Central memory CD8-positive, alpha-beta T cell (primary cell): ENCODE data around the gene OR5A1.

ENCODE experiments used
- ATAC-seq: fragments of 150-1000 bp; cut with Tn5 transposase; replicated peaks from 2 replicates; pipeline ENCODE4 v1.10.0; 2022; ENCODE audit warnings: mild to moderate bottlenecking, moderate FRiP score, moderate number of reproducible peaks; ENCODE audit not compliant: poor library complexity, severe bottlenecking; ENCODE audit errors: extremely low read depth
- DNase-seq, 2 donors: peaks; one replicate each; pipeline ENCODE4 v3.0.0; 2021; ENCODE audit warnings: low spot score in 2 of 2
- H3K27ac Mint-ChIP-seq: one replicate; pipeline ENCODE4 v1.8.0; 2022; ENCODE audit warnings: low read depth, mild to moderate bottlenecking, moderate library complexity, mixed read lengths
- H3K27me3 Mint-ChIP-seq: one replicate; pipeline ENCODE4 v1.8.0; 2022; ENCODE audit warnings: mixed read lengths
- H3K36me3 Mint-ChIP-seq: one replicate; pipeline ENCODE4 v1.8.0; 2022; ENCODE audit warnings: mild to moderate bottlenecking, moderate library complexity, mixed read lengths; ENCODE audit not compliant: insufficient read depth
- H3K4me1 Mint-ChIP-seq: one replicate; pipeline ENCODE4 v1.8.0; 2022; ENCODE audit warnings: mixed read lengths
- H3K4me3 Mint-ChIP-seq: one replicate; pipeline ENCODE4 v1.8.0; 2022; ENCODE audit warnings: mild to moderate bottlenecking, moderate library complexity, mixed read lengths
- H3K9me3 Mint-ChIP-seq: one replicate; pipeline ENCODE4 v1.8.0; 2022; ENCODE audit warnings: mixed read lengths

Gene OR5A1

DNA sequence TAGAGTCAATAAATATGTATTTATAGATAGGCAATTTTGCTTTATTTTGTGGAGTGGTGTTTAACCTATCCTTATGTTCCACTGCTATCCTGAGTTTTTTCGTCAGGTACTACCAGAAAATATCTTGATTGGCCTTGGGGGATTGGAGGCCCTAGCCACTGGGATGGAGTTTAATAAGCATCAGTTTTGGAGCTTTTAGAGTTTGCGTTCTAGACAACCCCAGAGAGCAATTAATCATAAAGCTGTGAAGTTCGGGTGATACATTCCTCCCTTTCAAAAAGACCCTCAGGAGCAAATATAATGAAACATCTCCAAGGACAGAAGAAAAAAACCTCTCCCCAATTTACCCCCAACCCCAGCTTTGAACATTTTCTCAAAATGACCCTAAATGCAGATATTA is at the start of gene OR5A1:
OR5A1 (plus strand) TSS at position 301 of the 400 bp plus-strand sequence. CDS start 6,700 bp downstream, outside the sequence.
- Mint-ChIP-seq H3K27ac (no peak within 1 kb of the TSS), H3K4me1 (no peaks in the 10 kb centered on the region), H3K9me3 (no peaks in the 10 kb centered on the region), H3K4me3 (no peak within 1 kb of the TSS), H3K36me3 (no peaks in the 10 kb centered on the region), H3K27me3 (peaks cover 40% of the 10 kb centered on the region)
- ATAC-seq: no peak
- no peak for DNase-seq

DNA sequence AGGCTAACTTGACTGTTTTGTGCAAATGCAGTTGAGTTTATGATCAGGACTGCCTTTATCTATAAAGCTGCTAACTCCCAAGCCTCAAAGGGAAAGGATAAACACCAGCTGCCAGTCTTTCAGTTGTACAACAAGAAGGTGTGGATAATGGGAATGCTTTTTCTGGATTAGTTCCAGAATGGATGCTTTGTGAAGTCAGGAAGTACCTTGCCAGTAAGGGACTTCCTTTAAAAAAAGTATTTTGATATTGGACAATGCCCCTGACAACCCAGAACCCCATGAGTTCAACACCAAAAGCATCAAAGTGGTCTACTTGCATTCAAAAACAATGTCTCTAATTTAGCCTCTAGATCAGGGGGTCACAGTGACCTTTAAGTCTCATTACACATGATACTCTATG is 42.1 kb upstream of the OR5A1 start:
- Mint-ChIP-seq H3K9me3 (no peaks in the 10 kb centered on the region), H3K4me1 (no peaks in the 10 kb centered on the region), H3K27ac (no peak overlapping the region), H3K27me3 (peaks cover 21% of the 10 kb centered on the region), H3K36me3 (no peaks in the 10 kb centered on the region), H3K4me3 (no peak overlapping the region)
- ATAC-seq (no peak), DNase-seq (no peak)

DNA sequence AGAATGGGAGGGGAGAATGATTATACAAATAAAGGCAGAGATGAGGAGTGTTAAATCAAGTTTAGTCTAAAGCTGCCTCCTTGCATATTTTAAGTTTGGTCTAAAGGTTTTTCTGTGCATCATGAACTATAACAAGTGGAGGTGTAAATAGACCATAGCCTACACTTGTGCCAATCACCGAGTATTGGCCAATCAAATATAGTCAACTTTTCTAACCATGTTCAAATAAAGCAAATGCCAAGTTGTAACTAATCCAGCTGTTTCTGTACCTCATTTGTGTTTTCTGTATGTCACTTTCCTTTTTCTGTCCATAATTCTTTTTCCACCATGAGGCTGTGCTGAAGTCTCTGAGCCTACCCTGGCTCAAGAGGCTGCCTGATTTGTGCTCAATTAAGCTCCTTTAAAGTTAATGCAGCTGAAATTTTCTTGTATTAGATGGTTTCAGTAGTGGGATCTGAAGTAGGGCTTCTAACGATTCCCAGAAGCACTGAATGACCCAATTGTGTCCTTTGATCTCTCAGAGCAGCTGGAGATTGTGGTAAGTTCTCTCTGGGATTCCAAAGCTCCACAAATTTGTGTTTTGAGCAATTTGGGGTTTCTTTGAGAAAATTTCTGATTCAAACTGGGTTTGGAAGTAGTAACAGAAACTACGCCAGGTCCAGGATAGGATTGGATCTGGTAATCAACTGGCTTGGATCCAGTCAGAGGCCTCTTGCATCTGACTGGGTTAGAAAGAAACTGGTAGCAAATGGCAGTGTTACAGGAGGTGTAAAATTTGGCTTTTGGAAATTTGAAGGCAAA is 35.6 kb upstream of the OR5A1 start:
- ATAC-seq: no peak

DNA sequence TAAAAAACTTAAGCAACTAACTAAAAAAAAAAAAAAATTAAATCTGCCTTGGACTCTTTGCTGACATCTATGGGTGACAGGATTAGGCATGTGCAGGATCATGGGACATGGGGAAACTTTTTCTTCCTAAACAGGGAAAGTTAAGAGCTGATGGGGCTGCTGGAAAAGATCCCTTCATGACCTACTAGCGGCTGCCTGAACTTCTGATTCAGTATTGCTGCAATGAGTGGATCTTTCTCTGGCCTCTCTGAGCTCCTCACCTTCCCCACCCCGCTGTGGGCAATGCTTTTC is 35.1 kb upstream of the OR5A1 start:
- no peak overlapping the region for H3K4me3 Mint-ChIP-seq
- no peak for DNase-seq
- H3K27ac Mint-ChIP-seq: no peak overlapping the region
- H3K27me3 Mint-ChIP-seq: peaks cover 5% of the 10 kb centered on the region
- no peaks in the 10 kb centered on the region for H3K36me3 Mint-ChIP-seq
- H3K9me3 Mint-ChIP-seq: peaks cover 7% of the 10 kb centered on the region
- H3K4me1 Mint-ChIP-seq: no peaks in the 10 kb centered on the region
- no peak for ATAC-seq

More for the DNA sequence above, 35.6 kb upstream of the OR5A1 start:
- Mint-ChIP-seq H3K27ac (no peak overlapping the region), H3K4me1 (no peaks in the 10 kb centered on the region), H3K36me3 (no peaks in the 10 kb centered on the region), H3K4me3 (no peak overlapping the region), H3K9me3 (peaks cover 7% of the 10 kb centered on the region), H3K27me3 (peaks cover 5% of the 10 kb centered on the region)
- no peak for DNase-seq

DNA sequence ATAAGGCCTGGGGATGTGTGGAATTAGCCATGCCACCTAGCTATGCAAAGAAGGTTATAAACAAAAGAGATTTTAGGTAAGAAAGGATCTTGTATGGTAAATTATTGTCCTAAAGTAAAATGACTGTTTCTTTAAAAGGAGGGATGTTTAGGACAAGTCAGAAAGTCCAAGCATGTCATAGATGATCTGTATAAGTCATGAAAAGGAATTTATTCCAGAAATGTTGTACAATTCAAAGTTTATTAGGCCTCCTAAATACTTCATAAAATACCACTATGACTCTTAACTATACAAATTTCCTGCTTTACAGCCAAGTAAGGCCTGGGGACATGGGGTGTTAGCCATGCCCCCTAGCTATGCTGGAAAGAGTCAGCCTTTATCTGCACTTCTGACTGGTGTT is 32.7 kb upstream of the OR5A1 start:
- Mint-ChIP-seq H3K27ac (no peak overlapping the region), H3K4me1 (no peaks in the 10 kb centered on the region), H3K4me3 (no peak overlapping the region), H3K36me3 (no peaks in the 10 kb centered on the region), H3K9me3 (peaks cover 7% of the 10 kb centered on the region), H3K27me3 (peaks cover 5% of the 10 kb centered on the region)
- DNase-seq (no peak), ATAC-seq (no peak)

DNA sequence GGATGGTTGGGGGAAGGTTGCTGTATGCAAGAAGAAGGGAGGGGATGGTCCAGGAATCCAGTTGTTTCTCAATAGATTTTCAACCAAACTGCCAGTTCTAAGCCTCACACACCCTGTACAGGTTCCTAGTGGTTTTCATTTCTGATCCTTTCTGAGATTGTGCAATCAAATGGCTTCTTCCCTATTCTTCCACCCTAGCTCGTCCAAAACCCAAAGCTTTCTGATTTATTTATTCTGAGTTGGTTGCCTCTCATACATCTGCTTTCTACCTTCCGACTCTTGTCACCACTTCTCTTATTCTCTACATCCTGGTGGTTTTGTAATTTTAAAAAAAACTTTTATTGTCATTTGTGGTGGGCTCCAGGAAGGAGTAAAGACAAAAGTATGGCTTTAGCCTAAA is 22.6 kb upstream of the OR5A1 start:
- ATAC-seq (no peak), DNase-seq (no peak)
- peaks cover 53% of the 10 kb centered on the region for H3K27me3 Mint-ChIP-seq
- no peaks in the 10 kb centered on the region for H3K4me1 Mint-ChIP-seq
- peaks cover 7% of the 10 kb centered on the region for H3K9me3 Mint-ChIP-seq
- H3K27ac Mint-ChIP-seq: no peak overlapping the region
- no peak overlapping the region for H3K4me3 Mint-ChIP-seq
- no peaks in the 10 kb centered on the region for H3K36me3 Mint-ChIP-seq

DNA sequence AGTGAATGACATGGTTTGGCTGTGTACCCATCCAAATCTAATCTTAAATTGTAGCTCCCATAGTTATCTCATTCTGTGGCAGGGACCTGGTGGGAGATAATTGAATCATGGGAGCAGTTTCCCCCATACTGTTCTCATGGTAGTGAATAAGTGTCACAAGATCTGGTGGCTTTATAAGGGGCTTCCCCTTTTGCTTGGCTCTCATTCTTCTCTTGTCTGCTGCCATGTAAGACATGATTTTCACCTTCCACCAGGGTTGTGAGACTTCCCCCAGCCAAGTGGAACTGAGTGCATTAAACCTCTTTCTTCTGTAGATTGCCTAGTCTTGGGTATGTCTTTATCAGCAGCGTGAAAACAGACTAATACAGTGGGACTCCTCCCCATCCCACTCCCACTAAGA is 21.2 kb upstream of the OR5A1 start:
- H3K36me3 Mint-ChIP-seq: no peaks in the 10 kb centered on the region

DNA sequence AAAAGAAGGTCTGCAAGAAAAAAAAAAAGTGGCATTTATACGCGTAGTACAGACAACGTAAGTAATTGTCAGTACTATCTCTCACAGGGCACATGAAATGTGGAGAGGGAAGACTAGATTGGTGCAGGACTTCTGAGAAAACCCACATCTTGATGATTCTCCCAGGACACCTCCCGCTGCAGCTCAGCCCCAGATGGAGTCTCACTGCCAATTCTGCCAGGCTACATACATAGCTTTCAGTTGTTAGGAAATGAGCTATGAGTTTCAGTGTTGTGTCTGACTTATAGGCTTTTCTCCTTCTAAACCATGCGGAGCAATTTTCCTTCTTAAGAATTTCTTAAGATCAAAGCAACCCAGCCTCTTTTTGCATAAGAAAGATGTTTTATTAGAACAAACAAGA is 19.7 kb upstream of the OR5A1 start:
- Mint-ChIP-seq H3K27me3 (peaks cover 66% of the 10 kb centered on the region), H3K27ac (no peak overlapping the region), H3K36me3 (no peaks in the 10 kb centered on the region), H3K4me1 (no peaks in the 10 kb centered on the region), H3K9me3 (no peaks in the 10 kb centered on the region), H3K4me3 (no peak overlapping the region)
- DNase-seq (no peak), ATAC-seq (no peak)

More for the DNA sequence above, 21.2 kb upstream of the OR5A1 start:
- no peak overlapping the region for H3K4me3 Mint-ChIP-seq
- ATAC-seq: no peak
- peaks cover 6% of the 10 kb centered on the region for H3K9me3 Mint-ChIP-seq
- DNase-seq: no peak
- H3K4me1 Mint-ChIP-seq: no peaks in the 10 kb centered on the region
- H3K27ac Mint-ChIP-seq: no peak overlapping the region
- peaks cover 55% of the 10 kb centered on the region for H3K27me3 Mint-ChIP-seq

DNA sequence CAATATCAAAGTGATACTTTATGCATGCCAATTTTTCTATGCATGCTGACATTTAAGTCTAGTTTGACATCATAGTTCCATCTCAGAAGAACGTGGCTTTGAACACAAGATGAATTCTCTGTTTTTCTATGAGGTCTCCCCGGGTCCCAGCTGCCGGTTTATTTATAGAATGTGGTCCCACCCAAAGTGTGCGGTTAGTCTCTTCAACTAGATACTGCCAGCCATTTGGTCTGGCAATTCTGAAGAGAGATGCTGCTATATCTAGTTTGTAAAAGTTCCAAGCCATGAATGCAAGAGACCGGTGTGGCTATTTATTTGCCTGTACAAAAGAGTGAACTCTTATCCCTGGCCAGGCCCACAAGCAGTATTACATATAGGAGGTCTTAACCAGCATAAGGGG is 19.2 kb upstream of the OR5A1 start:
- Mint-ChIP-seq H3K9me3 (no peaks in the 10 kb centered on the region), H3K27me3 (peaks cover 66% of the 10 kb centered on the region), H3K4me3 (no peak overlapping the region), H3K4me1 (no peaks in the 10 kb centered on the region), H3K36me3 (no peaks in the 10 kb centered on the region), H3K27ac (no peak overlapping the region)
- ATAC-seq (no peak), DNase-seq (no peak)

DNA sequence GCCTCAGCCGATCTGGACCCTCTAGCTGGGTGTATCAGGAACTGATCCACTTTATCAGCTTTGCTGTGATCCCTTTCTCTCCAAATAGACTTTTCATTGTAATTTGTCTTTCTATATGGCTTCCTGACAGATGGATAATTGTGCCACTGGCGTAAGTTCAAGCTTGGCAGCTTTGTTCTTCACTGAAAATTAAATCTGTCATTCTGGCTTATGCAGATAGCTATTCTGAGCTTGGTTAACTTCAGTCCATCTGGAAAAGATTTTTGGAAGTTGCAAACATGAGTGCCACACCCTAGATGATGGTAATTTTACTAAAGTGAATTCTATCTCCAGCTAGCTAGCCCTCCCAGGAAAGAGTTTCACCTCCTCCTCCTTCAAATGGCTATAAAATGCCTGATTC is 18.1 kb upstream of the OR5A1 start:
- no peak overlapping the region for H3K4me3 Mint-ChIP-seq
- H3K27me3 Mint-ChIP-seq: peaks cover 63% of the 10 kb centered on the region
- H3K27ac Mint-ChIP-seq: no peak overlapping the region
- no peaks in the 10 kb centered on the region for H3K36me3 Mint-ChIP-seq
- H3K9me3 Mint-ChIP-seq: no peaks in the 10 kb centered on the region
- DNase-seq (no peak), ATAC-seq (no peak)
- H3K4me1 Mint-ChIP-seq: no peaks in the 10 kb centered on the region

DNA sequence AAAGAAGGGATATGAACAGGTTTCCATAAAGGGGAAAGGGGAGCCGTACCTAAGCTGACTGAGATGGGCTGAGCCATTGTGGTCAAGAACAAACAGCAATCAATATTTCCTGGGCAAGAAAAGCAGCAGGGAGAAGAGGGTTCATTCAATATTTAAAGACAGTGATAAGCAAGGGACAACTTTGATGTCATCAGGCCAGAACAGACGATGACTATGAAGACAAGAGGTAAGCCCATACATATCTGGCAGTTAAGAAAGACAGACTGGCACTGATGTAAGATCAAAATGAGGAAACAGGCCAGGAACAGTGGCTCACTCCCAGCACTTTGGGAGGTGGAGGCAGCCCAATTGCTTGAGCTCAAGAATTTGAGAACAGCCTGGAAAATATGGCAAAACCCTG is 12.4 kb upstream of the OR5A1 start:
- no peak overlapping the region for H3K4me3 Mint-ChIP-seq
- no peaks in the 10 kb centered on the region for H3K36me3 Mint-ChIP-seq
- H3K4me1 Mint-ChIP-seq: no peaks in the 10 kb centered on the region
- no peak for ATAC-seq
- peaks cover 43% of the 10 kb centered on the region for H3K27me3 Mint-ChIP-seq
- DNase-seq: no peak
- no peaks in the 10 kb centered on the region for H3K9me3 Mint-ChIP-seq
- no peak overlapping the region for H3K27ac Mint-ChIP-seq

DNA sequence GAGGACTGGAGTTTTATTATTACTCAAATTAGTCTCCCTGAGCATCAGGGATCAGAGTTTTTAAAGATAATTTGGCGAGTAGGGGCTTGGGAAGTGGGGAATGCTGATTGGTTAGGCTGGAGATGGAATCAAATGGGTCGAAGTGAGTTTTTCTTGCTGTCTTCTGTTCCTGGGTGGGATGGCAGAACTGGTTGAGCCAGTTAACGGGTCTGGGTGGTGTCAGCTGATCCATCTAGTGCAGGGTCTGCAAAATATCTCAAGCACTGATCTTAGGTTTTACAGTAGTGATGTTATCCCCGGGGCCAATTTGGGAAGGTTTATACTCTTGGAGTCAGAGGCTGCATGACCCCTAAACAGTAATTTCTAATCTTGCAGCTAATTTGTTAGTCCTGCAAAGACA is 11.1 kb upstream of the OR5A1 start:
- ATAC-seq: no peak
- H3K4me3 Mint-ChIP-seq: no peak overlapping the region
- H3K27ac Mint-ChIP-seq: no peak overlapping the region
- H3K4me1 Mint-ChIP-seq: no peaks in the 10 kb centered on the region
- DNase-seq: no peak
- no peaks in the 10 kb centered on the region for H3K36me3 Mint-ChIP-seq
- H3K9me3 Mint-ChIP-seq: no peaks in the 10 kb centered on the region
- H3K27me3 Mint-ChIP-seq: peaks cover 43% of the 10 kb centered on the region

DNA sequence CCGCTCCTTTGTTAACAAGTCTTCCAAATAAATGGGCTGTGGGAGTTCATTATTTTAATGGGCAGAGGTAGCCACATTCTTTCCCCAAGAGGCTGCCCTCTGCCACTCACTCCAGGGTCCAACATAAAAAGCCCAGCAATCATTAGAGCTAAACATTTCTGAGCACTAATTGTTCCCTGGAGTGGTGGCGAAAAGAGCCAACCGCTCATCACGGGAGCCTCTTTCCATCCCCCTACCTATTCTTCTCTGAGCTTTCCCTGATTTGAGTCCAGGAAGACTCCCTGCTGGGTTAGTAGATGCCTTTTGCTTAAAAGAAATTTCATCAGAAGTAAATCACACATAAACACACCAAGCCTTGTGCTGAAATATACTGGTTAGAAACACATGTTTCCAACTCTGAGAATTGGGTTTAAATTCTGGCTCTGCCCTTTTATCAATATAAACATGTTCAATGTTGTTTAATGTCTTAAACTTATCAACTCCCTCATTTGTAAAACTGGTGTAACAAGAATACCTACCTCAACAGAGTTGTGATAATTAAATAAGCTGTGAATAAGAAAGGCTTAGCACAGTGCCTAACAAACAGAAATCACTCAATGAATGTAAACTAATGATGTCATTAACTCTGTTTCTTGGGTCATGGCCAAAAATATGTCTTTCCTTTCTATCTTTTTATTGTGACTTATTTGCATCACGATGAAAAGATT is 9.8 kb upstream of the OR5A1 start, which contains the start of gene OR5A2:
OR5A2 (minus strand) TSS at position 53 of the 707 bp plus-strand sequence. CDS start 3,460 bp downstream, outside the sequence.
- H3K36me3 Mint-ChIP-seq: no peaks in the 10 kb centered on the region
- DNase-seq: no peak
- H3K9me3 Mint-ChIP-seq: no peaks in the 10 kb centered on the region
- H3K4me3 Mint-ChIP-seq: no peak within 1 kb of the TSS
- ATAC-seq: no peak
- H3K27me3 Mint-ChIP-seq: peaks cover 37% of the 10 kb centered on the region
- no peaks in the 10 kb centered on the region for H3K4me1 Mint-ChIP-seq
- H3K27ac Mint-ChIP-seq: no peak within 1 kb of the TSS
